ENCODE data around the gene GJD3.
"Not testable (repeated sequence)": the region's sequence is repeated elsewhere in the genome, so short reads cannot be mapped to it uniquely, and the experiment has no call there.

Gene GJD3

GRCh38 chr17:40367728-40368127, 3.2 kb upstream of the GJD3 start:
- not testable (repeated sequence) for DNase-seq (ENCODE audit: low read depth in 2 of 2)

- no peak for DNase-seq (ENCODE audit: low read depth in 2 of 2)
Observed at GRCh38 chr17:40366861-40367518, 2.5 kb upstream of the GJD3 start.

GRCh38 chr17:40366076-40366860, 1.7 kb upstream of the GJD3 start:
- DNase-seq (ENCODE audit: low read depth in 2 of 2) = no peak

GRCh38 chr17:40364906-40365305, 369 bp upstream of the GJD3 start:
- DNase-seq (ENCODE audit: low read depth in 2 of 2) = no peak

- DNase-seq (ENCODE audit: low read depth in 2 of 2) = no peak
Observed at GRCh38 chr17:40363111-40363827, 1.3 kb downstream of the GJD3 start.

- peak; percentile 73 to 85 for DNase-seq (ENCODE audit: low read depth in 2 of 2)
Observed at GRCh38 chr17:40362696-40363110, 1.8 kb downstream of the GJD3 start.

GRCh38 chr17:40361925-40362695, 2.4 kb downstream of the GJD3 start:
- DNase-seq (ENCODE audit: low read depth in 2 of 2) = no peak

GRCh38 chr17:40361063-40361924, 3.2 kb downstream of the GJD3 start:
- no peak for DNase-seq (ENCODE audit: low read depth in 2 of 2)

GRCh38 chr17:40360091-40360490, 4.4 kb downstream of the GJD3 start:
- no peak for DNase-seq (ENCODE audit: low read depth in 2 of 2)

- peak; percentile 75 to 92 for DNase-seq (ENCODE audit: low read depth in 2 of 2)
Observed at GRCh38 chr17:40358323-40359038, 6.1 kb downstream of the GJD3 start.

GRCh38 chr17:40356990-40357881, 7.3 kb downstream of the GJD3 start:
- DNase-seq (ENCODE audit: low read depth in 2 of 2) = no peak

- no peak for DNase-seq (ENCODE audit: low read depth in 2 of 2)
Observed at GRCh38 chr17:40355804-40356758, 8.5 kb downstream of the GJD3 start.

- DNase-seq (ENCODE audit: low read depth in 2 of 2) = peak; percentile 65 to 73
Observed at GRCh38 chr17:40355123-40355803, 9.3 kb downstream of the GJD3 start.

- no peak for DNase-seq (ENCODE audit: low read depth in 2 of 2)
Observed at GRCh38 chr17:40354221-40355122, 10.1 kb downstream of the GJD3 start.

GRCh38 chr17:40352779-40353394, 11.7 kb downstream of the GJD3 start:
- DNase-seq (ENCODE audit: low read depth in 2 of 2) = no peak

- no peak for DNase-seq (ENCODE audit: low read depth in 2 of 2)
Observed at GRCh38 chr17:40352237-40352778, 12.2 kb downstream of the GJD3 start.

All from stimulated activated CD4-positive, alpha-beta T cell treated with anti-CD3 and anti-CD28 coated beads, Interleukin-12 subunit alpha, Interleukin-12 subunit beta, amount 100 ng/mL, for 24 hours (primary cell).